SK-N-SH (cell line): ENCODE measurements around the gene OR5H6.
"Not testable (repeated sequence)": the region's sequence is repeated elsewhere in the genome, so short reads cannot be mapped to it uniquely, and the experiment has no call there.

Source experiments
- CTCF ChIP-seq: fragments of 200-600 bp; sonication (generic); IDR thresholded peaks from 2 replicates; pipeline ENCODE4 v1.6.1; 2017; ENCODE audit warnings: antibody characterized with exemption, mild to moderate bottlenecking, moderate library complexity
- EZH2phosphoT487 ChIP-seq: fragments of 200-600 bp; sonication (generic); IDR thresholded peaks from 2 replicates; pipeline ENCODE4 v1.6.1; 2017; ENCODE audit warnings: low read depth, mixed run types, mild to moderate bottlenecking, antibody characterized with exemption, moderate library complexity, borderline replicate concordance
- FOXJ3 ChIP-seq: sonication (generic); formaldehyde crosslinking; IDR thresholded peaks from 2 replicates; pipeline ENCODE4 v1.5.1; 2020; ENCODE audit warnings: mild to moderate bottlenecking, missing genetic modification reagents
- MAX ChIP-seq: IDR thresholded peaks from 2 replicates; pipeline ENCODE4 v1.4.0; 2012; ENCODE audit warnings: low read depth
- POLR2AphosphoS5 ChIP-seq: IDR thresholded peaks from 2 replicates; pipeline ENCODE4 v1.6.1; 2012; ENCODE audit warnings: low read depth, low read length
- TCF12 ChIP-seq: IDR thresholded peaks from 2 replicates; pipeline ENCODE4 v1.4.0; 2012
- USF2 ChIP-seq: fragments of 150-350 bp; IDR thresholded peaks from 2 replicates; pipeline ENCODE4 v1.6.1; 2017; ENCODE audit warnings: antibody characterized with exemption, low read length, low read depth, borderline replicate concordance
- TF ChIP-seq, protein P1 (sequence below): fragments of 150-350 bp; IDR thresholded peaks from 2 replicates; pipeline ENCODE4 v1.6.1; 2016; ENCODE audit warnings: mild to moderate bottlenecking, low read depth, low read length

GRCh38 chr3:98256026-98256425 lies 8.0 kb upstream of the OR5H6 start:
- TF ChIP-seq MAX; USF2; CTCF; FOXJ3 (CRISPR knock-in tag); TCF12; POLR2AphosphoS5; EZH2phosphoT487: not testable (repeated sequence)
- TF ChIP-seq, protein P1, sequence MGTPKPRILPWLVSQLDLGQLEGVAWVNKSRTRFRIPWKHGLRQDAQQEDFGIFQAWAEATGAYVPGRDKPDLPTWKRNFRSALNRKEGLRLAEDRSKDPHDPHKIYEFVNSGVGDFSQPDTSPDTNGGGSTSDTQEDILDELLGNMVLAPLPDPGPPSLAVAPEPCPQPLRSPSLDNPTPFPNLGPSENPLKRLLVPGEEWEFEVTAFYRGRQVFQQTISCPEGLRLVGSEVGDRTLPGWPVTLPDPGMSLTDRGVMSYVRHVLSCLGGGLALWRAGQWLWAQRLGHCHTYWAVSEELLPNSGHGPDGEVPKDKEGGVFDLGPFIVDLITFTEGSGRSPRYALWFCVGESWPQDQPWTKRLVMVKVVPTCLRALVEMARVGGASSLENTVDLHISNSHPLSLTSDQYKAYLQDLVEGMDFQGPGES: not testable (repeated sequence)
